Colonic mucosa (tissue), 4 donors: ENCODE results near the gene APOBEC3G. TPM values are rescaled to one million over a fixed set of nuclear protein-coding genes. Genes with fewer than 3 reads are reported as not detected.
"Not testable (repeated sequence)": the region's sequence is repeated elsewhere in the genome, so short reads cannot be mapped to it uniquely, and the experiment has no call there.

ENCODE experiments used
- DNase-seq: peaks from one replicate; pipeline ENCODE4 v3.0.0-alpha.2; 2020
- H3K27ac ChIP-seq: fragments of 200-600 bp; one replicate; pipeline ENCODE4 v1.8.0; 2021
- H3K27me3 ChIP-seq: fragments of 200-600 bp; one replicate; pipeline ENCODE4 v1.8.0; 2021
- H3K36me3 ChIP-seq: fragments of 200-600 bp; one replicate; pipeline ENCODE4 v1.8.0; 2021
- H3K4me1 ChIP-seq: fragments of 200-600 bp; one replicate; pipeline ENCODE4 v1.8.0; 2021; ENCODE audit warnings: mild to moderate bottlenecking
- H3K4me3 ChIP-seq: fragments of 200-600 bp; one replicate; pipeline ENCODE4 v1.8.0; 2021
- H3K9ac ChIP-seq, 2 donors: one replicate each; pipeline ENCODE4 v1.7.0; 2013; ENCODE audit warnings: control low read depth in 2 of 2, low read depth in 2 of 2, low read length in 2 of 2
- H3K9me3 ChIP-seq: fragments of 200-600 bp; one replicate; pipeline ENCODE4 v1.8.0; 2021
- intact Hi-C: fragments of 100-400 bp; cut with DNase I; formaldehyde crosslinking; loops from one replicate; pipeline ENCODE4 v1.14.1; 2022
- total RNA-seq, 2 donors: library from RNA; stranded (reverse); fragmentation: NEBNext Ultra II Directional in 1 of 2; extraction: Animal tissue kit (Norgen Biotek cat#: 25700) in 1 of 2; gene quantifications; one replicate each; pipeline ENCODE4 v1.2.1, GENCODE V29; 2021
- TF ChIP-seq, protein P1 (sequence below): fragments of 200-600 bp; IDR thresholded peaks from one replicate; pipeline ENCODE4 v1.8.0; 2022; ENCODE audit warnings: antibody characterized with exemption, mild to moderate bottlenecking
- donor health status: healthy.
- donor health status: DM: no; HTN: no; CAD: no.
- donor health status: DM: no; HTN: no; CAD: no.

The APOBEC3G gene
- total RNA-seq, 2 donors from 2014 or later, result 2.1 to 3.9 TPM

DNA sequence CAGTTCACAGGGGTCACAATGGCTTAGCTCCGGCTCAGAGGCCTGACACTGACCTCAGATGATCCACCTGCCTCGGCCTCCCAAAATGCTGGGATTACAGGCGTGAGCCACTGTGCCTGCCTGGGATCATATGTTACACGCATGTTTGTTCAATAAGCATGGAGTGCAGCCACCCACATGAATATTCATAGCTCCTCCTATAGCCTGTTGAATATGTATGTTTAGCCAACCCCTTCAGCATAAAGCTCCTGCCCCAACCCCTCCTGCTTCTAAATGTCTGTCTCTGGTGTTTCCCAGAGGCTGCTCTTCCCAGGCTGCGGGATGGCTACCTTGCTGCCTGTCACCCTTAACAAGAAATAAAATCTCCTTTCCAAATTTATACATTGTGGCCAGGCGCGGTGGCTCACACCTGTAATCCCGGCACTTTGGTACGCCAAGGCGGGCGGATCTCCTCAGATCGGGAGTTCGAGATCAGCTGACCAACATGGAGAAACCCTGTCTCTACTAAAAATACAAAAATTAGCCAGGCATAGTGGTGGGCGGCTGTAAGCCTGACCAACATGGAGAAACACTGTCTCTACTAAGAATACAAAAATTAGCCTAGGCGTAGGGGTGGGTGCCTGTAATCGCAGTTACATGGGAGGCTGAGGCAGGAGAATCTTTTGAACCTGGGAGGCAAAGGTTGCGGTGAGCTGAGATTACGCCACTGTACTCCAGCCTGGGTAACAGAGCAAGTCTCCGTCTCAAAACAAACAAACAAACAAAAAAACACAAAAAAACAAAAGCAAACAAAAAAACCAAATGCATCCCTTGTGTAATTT is 37.6 kb upstream of the APOBEC3G start:
- Histone ChIP-seq H3K4me1 (peaks cover 8% of the 10 kb centered on the region), H3K27me3 (no peaks in the 10 kb centered on the region), H3K9ac (no peak overlapping the region), H3K4me3 (no peak overlapping the region), H3K27ac (no peak overlapping the region), H3K36me3 (no peaks in the 10 kb centered on the region), H3K9me3 (no peaks in the 10 kb centered on the region)
- TF ChIP-seq, protein P1, sequence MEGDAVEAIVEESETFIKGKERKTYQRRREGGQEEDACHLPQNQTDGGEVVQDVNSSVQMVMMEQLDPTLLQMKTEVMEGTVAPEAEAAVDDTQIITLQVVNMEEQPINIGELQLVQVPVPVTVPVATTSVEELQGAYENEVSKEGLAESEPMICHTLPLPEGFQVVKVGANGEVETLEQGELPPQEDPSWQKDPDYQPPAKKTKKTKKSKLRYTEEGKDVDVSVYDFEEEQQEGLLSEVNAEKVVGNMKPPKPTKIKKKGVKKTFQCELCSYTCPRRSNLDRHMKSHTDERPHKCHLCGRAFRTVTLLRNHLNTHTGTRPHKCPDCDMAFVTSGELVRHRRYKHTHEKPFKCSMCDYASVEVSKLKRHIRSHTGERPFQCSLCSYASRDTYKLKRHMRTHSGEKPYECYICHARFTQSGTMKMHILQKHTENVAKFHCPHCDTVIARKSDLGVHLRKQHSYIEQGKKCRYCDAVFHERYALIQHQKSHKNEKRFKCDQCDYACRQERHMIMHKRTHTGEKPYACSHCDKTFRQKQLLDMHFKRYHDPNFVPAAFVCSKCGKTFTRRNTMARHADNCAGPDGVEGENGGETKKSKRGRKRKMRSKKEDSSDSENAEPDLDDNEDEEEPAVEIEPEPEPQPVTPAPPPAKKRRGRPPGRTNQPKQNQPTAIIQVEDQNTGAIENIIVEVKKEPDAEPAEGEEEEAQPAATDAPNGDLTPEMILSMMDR, result no peak
- DNase-seq, result no peak
- intact Hi-C loops, result no loop called here

DNA sequence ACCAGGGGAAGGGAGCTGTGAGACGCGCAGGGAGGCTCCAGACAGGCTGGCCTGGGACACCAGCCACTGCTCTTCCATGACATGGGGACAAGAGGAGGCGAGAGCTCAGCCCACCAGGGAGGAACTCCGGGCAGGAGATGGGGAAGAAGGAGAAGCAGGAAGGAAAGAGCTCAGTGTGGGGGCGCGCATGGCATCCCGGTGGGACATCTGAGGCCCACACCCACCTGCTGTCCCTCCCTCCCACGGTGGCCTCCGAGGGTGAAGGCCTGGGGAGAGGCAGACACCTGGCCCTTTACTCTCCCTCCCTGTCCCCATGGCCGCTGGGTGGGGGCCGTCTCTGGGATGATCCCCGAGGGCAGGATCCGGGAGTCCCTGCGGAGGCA is 36.9 kb upstream of the APOBEC3G start:
- H3K9ac ChIP-seq, H3K36me3 ChIP-seq, intact Hi-C loops, H3K9me3 ChIP-seq, H3K4me1 ChIP-seq, H3K27me3 ChIP-seq, DNase-seq: not testable (repeated sequence)
- H3K27ac ChIP-seq, result peak overlapping the region; percentile 88
- H3K4me3 ChIP-seq, result peak overlapping the region; percentile 54

DNA sequence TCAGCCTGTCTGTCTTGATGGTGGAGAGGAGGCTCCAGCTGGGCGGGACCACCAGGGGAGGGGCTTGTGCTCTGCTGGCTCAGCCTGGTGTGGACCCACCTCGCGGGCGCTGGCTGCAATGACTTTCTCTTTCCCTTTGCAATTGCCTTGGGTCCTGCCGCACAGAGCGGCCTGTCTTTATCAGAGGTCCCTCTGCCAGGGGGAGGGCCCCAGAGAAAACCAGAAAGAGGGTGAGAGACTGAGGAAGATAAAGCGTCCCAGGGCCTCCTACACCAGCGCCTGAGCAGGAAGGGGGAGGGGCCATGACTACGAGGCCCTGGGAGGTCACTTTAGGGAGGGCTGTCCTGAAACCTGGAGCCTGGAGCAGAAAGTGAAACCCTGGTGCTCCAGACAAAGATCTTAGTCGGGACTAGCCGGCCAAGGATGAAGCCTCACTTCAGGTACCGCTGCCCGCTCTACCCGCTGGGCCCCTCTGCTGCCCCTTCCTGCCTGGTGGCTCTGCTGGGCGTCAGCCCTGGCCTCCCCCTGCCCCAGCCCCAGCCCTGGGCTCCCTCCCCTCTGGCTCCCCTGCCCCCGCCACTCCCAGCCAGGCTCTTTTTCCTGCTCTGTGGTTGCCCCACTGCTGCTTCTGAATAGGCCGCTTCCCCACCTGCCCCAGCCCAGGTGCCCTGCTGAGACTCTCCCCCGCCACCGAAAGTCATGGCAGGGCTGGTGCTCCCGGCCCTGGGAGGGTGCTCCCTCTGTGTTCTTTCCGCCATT is 36.4 kb upstream of the APOBEC3G start, which contains the start of gene APOBEC3F:
Gene APOBEC3F, plus strand, starts transcription at position 327 of the 759 bp plus-strand sequence. Its CDS starts 97 bp downstream, at position 424.
- peak within 1 kb of the TSS; percentile 54 for H3K4me3 ChIP-seq
- intact Hi-C loops, H3K4me1 ChIP-seq, H3K36me3 ChIP-seq, H3K9me3 ChIP-seq, H3K27me3 ChIP-seq: not testable (repeated sequence)
- peak; percentile 72 for DNase-seq
- peak within 1 kb of the TSS; percentile 88 for H3K27ac ChIP-seq
- peak within 1 kb of the TSS; percentile 70 to 73 for H3K9ac ChIP-seq

DNA sequence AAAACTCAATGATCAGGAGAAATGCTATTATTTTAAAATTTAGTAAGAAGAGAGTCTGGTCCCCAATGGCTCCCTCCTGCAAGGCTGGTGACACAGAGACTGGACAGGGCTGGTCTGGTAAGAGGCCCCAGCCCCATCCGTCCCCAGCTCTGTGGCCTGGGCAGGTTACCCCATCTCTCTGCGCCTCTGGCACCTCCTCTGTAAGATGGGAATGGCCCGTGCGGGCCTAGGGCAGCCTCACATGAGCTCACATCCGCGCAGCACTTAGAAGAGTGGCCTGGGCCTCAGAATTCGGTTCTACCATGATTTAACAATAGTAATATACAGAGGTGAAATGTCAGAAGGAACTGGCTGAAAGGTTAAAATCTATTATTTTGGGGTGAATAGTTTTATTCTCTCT is 35.2 kb upstream of the APOBEC3G start:
- TF ChIP-seq, protein P1, result no peak
- Histone ChIP-seq H3K27me3 (no peaks in the 10 kb centered on the region), H3K27ac (peak overlapping the region; percentile 88), H3K9ac (no peak overlapping the region), H3K4me3 (peak overlapping the region; percentile 54), H3K9me3 (no peaks in the 10 kb centered on the region), H3K36me3 (no peaks in the 10 kb centered on the region), H3K4me1 (peaks cover 8% of the 10 kb centered on the region)
- DNase-seq, result no peak
- intact Hi-C loops, result no loop called here

DNA sequence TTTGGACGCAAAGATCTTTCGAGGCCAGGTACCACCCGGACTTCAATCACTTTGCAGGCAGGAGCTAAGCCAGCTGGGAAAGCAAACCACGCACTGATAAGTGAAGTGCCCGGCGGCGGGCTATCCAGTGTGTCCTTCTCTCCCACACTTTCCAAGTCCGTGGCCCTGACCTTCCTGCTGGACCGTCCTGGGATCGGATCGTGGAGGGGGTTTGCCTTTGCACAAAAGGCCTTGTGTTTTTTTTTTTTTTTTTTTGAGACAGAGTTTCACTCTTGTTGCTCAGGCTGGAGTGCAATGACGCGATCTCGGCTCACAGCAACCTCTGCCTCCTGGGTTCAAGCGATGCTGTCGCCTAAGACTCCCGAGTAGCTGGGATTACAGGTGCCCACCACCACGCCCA is 34.0 kb upstream of the APOBEC3G start:
- H3K4me1 ChIP-seq, H3K9me3 ChIP-seq, intact Hi-C loops, H3K27me3 ChIP-seq, H3K36me3 ChIP-seq, H3K4me3 ChIP-seq, H3K9ac ChIP-seq, H3K27ac ChIP-seq, DNase-seq: not testable (repeated sequence)

DNA sequence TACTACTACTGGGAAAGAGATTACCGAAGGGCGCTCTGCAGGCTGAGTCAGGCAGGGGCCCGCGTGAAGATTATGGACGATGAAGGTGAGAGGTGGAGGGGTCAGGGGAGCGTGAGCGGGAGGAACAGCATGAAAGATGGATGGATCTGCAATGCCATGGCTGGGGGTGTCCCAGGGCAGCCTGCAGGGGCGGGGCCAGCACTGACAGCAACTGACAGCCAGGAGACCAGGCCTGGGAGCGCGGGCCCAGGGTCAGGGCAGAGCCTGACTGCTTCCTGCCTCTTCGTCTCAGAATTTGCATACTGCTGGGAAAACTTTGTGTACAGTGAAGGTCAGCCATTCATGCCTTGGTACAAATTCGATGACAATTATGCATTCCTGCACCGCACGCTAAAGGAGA is 31.9 kb upstream of the APOBEC3G start:
- intact Hi-C loops, H3K9ac ChIP-seq, H3K27ac ChIP-seq, H3K36me3 ChIP-seq, DNase-seq, H3K4me1 ChIP-seq, H3K4me3 ChIP-seq, H3K9me3 ChIP-seq, H3K27me3 ChIP-seq: not testable (repeated sequence)

DNA sequence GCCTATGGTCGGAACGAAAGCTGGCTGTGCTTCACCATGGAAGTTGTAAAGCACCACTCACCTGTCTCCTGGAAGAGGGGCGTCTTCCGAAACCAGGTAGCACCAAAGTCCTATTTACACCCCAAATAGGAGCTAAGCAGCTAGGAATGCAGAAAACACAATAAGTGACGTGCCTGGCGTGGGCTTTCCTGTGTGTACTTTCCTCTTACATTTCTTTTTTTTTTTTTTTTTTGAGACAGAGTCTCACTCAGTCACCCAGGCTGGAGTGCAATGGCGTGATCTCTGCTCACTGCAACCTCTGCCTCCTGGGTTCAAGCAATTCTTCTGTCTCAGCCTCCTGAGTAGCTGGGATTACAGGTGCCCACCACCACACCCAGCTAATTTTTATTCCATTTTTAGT is 27.6 kb upstream of the APOBEC3G start:
- H3K4me3 ChIP-seq, H3K36me3 ChIP-seq, H3K4me1 ChIP-seq, intact Hi-C loops, H3K9ac ChIP-seq, H3K9me3 ChIP-seq, H3K27me3 ChIP-seq, DNase-seq, H3K27ac ChIP-seq: not testable (repeated sequence)

DNA sequence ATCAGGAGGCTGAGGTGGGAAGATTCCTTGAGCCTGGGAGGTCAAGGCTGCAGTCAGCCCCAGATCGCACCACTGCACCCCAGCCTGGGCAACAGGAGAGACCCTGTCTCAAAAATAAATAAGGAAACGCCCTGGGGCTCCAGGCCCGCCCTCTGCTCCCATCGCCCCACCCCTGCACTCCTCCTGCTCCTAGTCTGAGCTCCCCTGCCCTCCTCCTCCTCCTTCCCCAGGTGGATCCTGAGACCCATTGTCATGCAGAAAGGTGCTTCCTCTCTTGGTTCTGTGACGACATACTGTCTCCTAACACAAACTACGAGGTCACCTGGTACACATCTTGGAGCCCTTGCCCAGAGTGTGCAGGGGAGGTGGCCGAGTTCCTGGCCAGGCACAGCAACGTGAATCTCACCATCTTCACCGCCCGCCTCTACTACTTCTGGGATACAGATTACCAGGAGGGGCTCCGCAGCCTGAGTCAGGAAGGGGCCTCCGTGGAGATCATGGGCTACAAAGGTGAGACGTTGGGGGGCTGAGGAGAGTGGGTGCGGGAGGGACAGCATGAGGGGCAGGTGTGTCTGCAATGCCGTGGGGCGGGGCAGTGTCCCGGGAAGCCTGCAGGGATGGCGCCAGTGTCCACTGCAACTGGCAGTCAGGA is 25.1 kb upstream of the APOBEC3G start:
- H3K9ac ChIP-seq, DNase-seq, H3K27me3 ChIP-seq, intact Hi-C loops, H3K9me3 ChIP-seq, H3K4me1 ChIP-seq, H3K4me3 ChIP-seq, H3K27ac ChIP-seq, H3K36me3 ChIP-seq: not testable (repeated sequence)
